Frontal cortex (tissue), 4 donors: ENCODE measurements around the gene ZNF584. TPM values are rescaled to one million over a fixed set of nuclear protein-coding genes. Genes with fewer than 3 reads are reported as not detected.
"Not testable (repeated sequence)": the region's sequence is repeated elsewhere in the genome, so short reads cannot be mapped to it uniquely, and the experiment has no call there.

Source experiments
- DNase-seq, 2 donors: peaks; one replicate each; pipeline ENCODE4 v3.0.0; 2012; ENCODE audit warnings: low spot score in 2 of 2
- FAIRE-seq: peaks from 2 replicates; lab custom pipeline; 2012; peaks lifted over from hg19 to GRCh38; lab: Jason Lieb, UNC
- total RNA-seq: library from RNA; depleted of rRNA; stranded (reverse); fragments of >200 nt; gene quantifications from one replicate; pipeline ENCODE4 v1.2.3, GENCODE V29; 2014
- donor health status: control.
- donor health status: control.
- donor health status: control.

ZNF584 gene
- total RNA-seq, 1 donor from 2014 or later: 11.8 TPM

DNA sequence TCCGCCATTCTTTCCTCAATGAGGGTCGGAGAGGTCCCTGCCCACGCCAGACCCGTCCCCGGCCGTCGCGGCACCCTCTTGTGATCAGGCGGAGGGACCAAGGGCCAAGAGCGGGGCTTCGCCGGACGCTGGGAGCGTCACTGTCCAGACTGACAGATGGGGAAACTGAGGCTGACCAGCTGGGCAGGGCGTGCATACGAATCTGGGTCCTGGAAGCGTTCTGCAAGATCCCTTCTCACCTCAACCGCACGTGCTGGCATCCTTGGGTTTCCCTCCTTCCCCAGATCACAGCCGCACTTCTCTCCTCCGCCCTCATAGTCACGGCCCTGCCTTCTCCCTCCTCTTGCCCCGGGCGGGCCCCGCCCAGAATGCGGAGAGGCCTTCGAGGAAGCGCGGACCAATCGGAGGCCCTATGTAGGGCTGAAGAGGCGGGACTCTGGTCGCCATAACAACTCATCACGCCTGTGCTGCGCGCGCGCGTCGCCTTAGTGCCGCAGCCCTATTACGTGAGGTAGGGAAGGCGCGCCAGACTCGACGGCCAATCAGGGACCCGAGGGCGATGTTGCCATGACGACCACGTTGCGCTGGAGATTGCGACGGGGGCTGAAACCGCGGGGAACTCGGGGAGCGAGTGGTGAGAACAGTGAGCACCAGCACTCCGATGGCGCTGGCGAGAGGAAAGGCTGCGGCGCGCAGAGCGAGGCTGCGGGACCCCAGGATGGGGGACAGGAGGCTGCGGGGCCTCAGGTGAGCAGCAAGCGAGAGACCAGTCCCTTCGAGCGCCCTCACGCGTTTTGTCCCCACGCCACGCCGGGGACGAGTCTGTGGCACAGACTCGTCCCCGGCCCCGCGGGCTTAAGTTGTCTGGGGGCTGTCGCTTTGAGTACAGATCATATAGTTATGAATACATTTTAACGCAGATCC is 7.3 kb upstream of the ZNF584 start:
- DNase-seq (peak; percentile 99 to 100), FAIRE-seq (peak; percentile 96)

GRCh38 chr19:58401840-58402421 is 6.5 kb upstream of the ZNF584 start:
- FAIRE-seq: no peak

GRCh38 chr19:58403920-58404478 is 4.5 kb upstream of the ZNF584 start:
- not testable (repeated sequence) for FAIRE-seq, DNase-seq

More at GRCh38 chr19:58401840-58402421, 6.5 kb upstream of the ZNF584 start:
- DNase-seq: no peak

DNA sequence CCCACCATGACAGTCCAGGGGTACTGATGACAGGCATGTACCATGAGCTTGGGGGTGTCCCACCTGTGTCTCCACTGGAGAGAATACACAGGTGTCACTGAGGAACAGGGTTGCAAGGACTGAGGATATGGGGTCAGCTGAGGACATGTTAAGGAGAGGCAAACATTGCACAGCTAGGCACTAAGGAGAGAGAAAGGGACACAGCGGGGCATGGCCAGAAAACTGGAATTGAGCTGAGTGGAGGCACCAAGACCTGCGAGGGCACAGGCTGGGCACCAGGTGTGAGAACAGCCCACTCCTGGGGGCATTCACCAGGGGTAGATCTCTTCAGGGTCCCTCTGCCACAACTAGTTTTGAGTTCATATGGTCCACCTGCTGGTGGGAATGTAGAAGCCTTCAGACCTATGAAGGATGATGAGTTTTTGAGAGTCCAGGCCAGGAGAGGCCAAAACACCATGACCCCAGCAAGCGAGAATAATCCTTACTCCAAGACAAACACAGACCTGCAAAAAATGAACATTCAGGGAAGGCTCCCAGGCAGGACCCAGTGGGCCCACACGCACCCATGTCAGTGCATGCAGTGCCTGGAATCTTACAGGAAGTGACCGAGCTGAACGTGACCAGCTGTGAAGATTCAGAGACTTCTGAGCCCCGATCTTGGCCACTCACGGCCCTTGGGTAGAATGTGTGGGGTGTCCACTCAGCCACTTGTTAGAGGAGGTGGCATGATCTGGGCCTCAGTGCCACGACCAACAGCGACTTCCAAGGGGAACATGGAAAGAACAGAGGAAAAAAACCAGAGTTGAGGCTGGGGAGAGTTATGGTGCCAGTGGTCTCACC is 1.4 kb upstream of the ZNF584 start:
- DNase-seq (no peak), FAIRE-seq (no peak)

GRCh38 chr19:58407658-58408151 is 744 bp upstream of the ZNF584 start:
- DNase-seq (no peak), FAIRE-seq (no peak)

DNA sequence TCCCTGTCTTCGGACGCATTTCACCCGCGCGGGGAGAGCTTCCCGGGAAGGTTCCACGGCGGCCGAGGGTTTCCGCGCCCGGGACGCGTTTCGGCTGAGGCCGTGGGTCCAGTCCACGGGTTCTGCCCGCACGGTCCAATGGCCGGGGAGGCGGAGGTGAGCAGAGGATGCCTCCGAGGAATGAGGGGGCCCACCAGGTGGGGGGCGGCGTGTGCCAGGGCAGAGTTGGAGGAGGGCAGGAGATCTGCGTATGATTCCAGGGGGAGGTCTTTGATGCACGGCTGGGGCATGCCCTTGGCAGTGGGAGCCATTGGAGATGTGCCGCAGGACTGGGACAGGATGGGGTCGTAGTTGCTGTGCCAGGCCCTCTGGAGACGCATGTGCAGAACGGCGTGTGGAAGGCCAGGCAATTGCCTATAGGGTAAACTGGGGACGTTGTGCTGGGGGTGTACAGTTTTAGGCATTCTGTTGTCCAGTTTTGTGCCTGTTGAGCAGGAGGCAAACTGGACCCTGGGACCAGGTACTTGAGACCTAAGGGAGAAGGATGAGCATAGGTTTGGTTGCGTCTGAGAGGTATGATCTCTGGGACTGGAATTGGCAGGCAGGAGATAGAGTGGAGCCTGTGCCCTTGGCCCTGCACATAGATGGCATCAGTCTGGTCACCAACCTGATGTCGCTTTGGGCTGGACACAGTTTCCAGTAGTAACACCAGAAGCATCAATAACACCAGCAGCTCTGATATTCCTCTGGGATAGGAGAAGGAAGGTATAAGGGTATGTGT is 751 bp downstream of the ZNF584 start:
- FAIRE-seq (no peak), DNase-seq (no peak)

- no peak for FAIRE-seq
Observed at GRCh38 chr19:58416604-58417003, 8.2 kb downstream of the ZNF584 start.

DNA sequence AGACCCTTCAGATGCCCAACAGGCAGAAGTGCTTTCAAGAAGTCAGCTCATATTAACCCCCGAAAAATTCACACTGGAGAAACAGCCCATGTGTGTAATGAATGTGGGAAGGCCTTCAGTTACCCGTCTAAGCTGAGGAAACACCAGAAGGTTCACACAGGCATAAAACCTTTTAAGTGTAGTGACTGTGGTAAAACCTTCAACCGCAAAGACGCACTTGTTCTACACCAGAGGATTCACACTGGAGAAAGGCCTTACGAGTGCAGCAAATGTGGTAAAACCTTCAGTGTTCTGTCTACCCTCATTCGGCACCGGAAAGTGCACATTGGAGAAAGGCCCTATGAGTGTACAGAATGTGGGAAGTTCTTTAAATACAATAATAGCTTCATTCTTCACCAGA is 8.6 kb downstream of the ZNF584 start:
- no peak for DNase-seq
- no peak for FAIRE-seq

More at GRCh38 chr19:58416604-58417003, 8.2 kb downstream of the ZNF584 start:
- DNase-seq: no peak

DNA sequence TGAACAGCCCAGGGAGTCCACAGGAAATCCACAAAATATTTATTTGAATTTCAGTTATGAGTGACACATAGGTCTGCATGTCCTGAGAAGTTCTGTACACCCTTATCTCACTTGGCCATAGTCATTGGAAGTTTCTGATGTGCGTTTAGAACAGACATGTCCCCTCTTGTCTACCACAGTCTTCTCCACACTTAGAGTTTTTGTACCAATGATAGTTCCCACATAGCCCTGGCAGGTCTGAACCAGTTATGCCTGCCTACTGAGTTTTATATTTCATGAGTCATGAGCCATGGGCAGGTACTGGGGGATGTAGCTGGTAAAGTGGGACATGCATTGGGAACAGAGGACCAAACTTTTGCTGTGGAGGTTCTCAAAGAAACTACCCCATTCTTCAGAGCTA is 20.2 kb downstream of the ZNF584 start:
- DNase-seq: no peak
- no peak for FAIRE-seq

GRCh38 chr19:58429745-58430144 is 21.3 kb downstream of the ZNF584 start:
- FAIRE-seq (no peak), DNase-seq (no peak)

GRCh38 chr19:58434217-58434616 is 25.8 kb downstream of the ZNF584 start:
- DNase-seq (no peak), FAIRE-seq (no peak)

DNA sequence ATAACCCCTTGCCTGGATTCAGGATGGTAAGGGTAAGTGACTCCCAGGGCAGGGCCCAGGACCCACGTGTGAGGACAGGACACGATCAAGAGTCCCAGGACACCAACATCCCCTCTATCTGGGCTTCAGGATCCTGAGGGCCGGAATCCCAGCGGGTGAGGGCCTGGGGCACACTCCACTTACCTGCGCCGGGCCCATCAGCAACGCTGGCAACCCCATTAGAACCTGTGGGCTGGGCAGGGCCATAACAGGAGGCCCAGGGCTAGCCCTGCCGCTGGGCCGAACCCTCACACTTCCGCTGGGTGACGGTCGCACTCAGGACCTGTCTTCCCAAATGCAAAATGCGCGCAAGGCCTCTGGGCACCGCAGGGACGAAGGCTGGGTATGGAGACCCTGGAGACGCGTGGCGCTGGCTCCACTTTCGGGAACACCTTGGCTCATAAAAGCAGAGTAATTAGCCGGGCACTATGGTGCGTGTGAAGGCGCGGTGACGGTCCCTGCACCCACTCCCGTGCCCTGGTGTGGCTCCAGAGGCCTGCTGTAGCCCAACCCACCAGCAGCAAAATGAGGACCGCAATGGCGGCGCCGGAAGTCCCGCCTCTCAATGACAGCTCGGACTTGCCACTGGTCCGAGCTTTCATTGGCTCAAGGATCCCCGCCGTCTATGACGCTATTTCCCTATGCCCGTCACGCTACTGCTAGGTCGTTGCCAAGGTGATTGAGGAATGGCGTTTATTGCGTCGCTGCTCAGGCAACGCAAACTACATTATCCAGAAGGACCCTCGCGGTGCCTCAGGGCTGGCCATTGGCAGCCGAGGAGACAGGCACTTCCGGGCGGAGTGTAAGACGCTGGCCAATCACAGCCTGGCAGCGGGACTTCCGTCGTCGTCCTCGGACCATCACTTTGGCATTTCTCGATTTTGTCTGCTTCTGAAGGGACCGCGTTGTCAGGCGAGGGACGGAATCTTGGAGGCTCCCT is 31.4 kb downstream of the ZNF584 start, which contains the start of gene ZNF132:
TSS of gene ZNF132 (minus strand) at position 578 of the 979 bp plus-strand sequence. CDS start at position 246, 332 bp downstream.
- DNase-seq (peak; percentile 93 to 99), FAIRE-seq (peak; percentile 99)

- DNase-seq: no peak
Observed at GRCh38 chr19:58440556-58440955, 32.1 kb downstream of the ZNF584 start.

DNA sequence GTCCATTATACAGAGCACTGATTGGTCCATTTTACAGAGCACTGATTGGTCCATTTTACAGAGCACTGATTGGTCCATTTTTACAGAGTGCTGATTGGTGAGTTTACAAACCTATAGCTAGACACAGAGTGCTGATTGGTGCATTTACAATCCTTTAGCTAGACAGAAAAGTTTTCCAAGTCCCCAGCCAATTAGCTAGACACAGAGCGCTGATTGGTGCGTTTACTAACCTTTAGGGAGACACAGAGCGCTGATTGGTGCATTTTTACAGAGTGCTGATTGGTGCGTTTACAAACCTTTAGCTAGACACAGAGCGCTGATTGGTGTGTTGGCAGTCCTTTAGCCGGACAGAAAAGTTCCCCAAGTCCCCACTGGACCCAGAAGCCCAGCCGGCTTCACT is 34.5 kb downstream of the ZNF584 start:
- FAIRE-seq, DNase-seq: not testable (repeated sequence)

More at GRCh38 chr19:58440556-58440955, 32.1 kb downstream of the ZNF584 start:
- no peak for FAIRE-seq

DNA sequence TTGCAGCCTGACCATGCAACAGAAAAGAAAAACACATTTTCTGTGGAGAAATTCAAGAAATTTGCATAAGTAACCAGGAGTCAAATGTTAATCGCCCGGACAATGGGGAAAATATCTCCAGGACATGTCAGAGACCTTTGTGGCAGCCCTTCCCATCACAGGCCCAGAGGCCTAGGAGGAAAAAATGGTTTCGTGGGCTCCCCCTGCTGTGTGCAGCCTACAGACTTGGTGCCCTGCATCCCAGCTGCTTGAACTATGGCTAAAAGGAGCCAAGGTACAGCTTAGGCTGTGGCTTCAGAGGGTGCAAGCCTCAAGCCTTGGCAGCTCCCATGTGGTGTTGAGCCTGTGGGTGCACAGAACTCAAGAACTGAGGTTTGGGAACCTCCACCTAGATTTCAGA is 40.4 kb downstream of the ZNF584 start:
- DNase-seq, FAIRE-seq: not testable (repeated sequence)

- DNase-seq, FAIRE-seq: not testable (repeated sequence)
Observed at GRCh38 chr19:58449980-58450379, 41.5 kb downstream of the ZNF584 start.

- no peak for FAIRE-seq
- DNase-seq: no peak
Observed at GRCh38 chr19:58450856-58451357, 42.5 kb downstream of the ZNF584 start.
